CD4-positive, alpha-beta memory T cell (primary cell): Measurements from ENCODE around the gene FAM219B. TPM values are rescaled to one million over a fixed set of nuclear protein-coding genes. Genes with fewer than 3 reads are reported as not detected.
"Not testable (repeated sequence)": the region's sequence is repeated elsewhere in the genome, so short reads cannot be mapped to it uniquely, and the experiment has no call there.

Experiments used
- CTCF ChIA-PET: fragments of 350-600 bp; sonication (Branson Sonifier 250); formaldehyde crosslinking; loops from one replicate; lab custom pipeline; 2021; ENCODE audit warnings: inconsistent platforms; ENCODE audit not compliant: partially characterized antibody; lab: Charles Lee
- POLR2A ChIA-PET: fragments of 350-600 bp; sonication (Branson Sonifier 250); formaldehyde crosslinking; loops from one replicate; lab custom pipeline; 2021; ENCODE audit not compliant: partially characterized antibody; lab: Charles Lee
- DNase-seq, 5 donors: peaks; one replicate each; pipeline versions ENCODE4 v3.0.0 to v3.0.0-alpha.2; 2020 to 2022; ENCODE audit warnings: mixed read lengths in 1 of 5
- H3K27ac ChIP-seq: one replicate; pipeline ENCODE4 v1.7.0; 2013; ENCODE audit warnings: low read depth, low read length
- H3K27me3 ChIP-seq: 2 replicates; pipeline ENCODE4 v1.7.0; 2013; ENCODE audit warnings: mild to moderate bottlenecking, low read length, moderate library complexity; ENCODE audit not compliant: insufficient read depth
- H3K36me3 ChIP-seq: 2 replicates; pipeline ENCODE4 v1.7.0; 2013; ENCODE audit warnings: mild to moderate bottlenecking, low read length, moderate library complexity; ENCODE audit not compliant: insufficient read depth
- H3K4me1 ChIP-seq: 2 replicates; pipeline ENCODE4 v1.7.0; 2013; ENCODE audit warnings: mild to moderate bottlenecking, low read length, moderate library complexity; ENCODE audit not compliant: insufficient read depth
- H3K4me3 ChIP-seq, 2 donors: one replicate each; pipeline ENCODE4 v1.7.0; 2013; ENCODE audit warnings: low read length in 2 of 2, mild to moderate bottlenecking in 1 of 2
- H3K9me3 ChIP-seq, 2 donors: one replicate each; pipeline ENCODE4 v1.7.0; 2013; ENCODE audit warnings: low read length in 2 of 2, control low read depth in 1 of 2; ENCODE audit not compliant: control insufficient read depth in 1 of 2
- H3K27ac Mint-ChIP-seq, 7 donors: one replicate each; pipeline ENCODE4 v1.8.0; 2020 to 2021; ENCODE audit warnings: mixed read lengths in 7 of 7, mild to moderate bottlenecking in 6 of 7, inconsistent platforms in 3 of 7, moderate library complexity in 3 of 7
- H3K27me3 Mint-ChIP-seq, 2 donors: one replicate each; pipeline ENCODE4 v1.8.0; 2020 to 2021; ENCODE audit warnings: mixed read lengths in 2 of 2
- H3K36me3 Mint-ChIP-seq, 2 donors: one replicate each; pipeline ENCODE4 v1.8.0; 2020 to 2021; ENCODE audit warnings: mixed read lengths in 2 of 2, inconsistent platforms in 1 of 2, mild to moderate bottlenecking in 1 of 2
- H3K4me1 Mint-ChIP-seq, 4 donors: one replicate each; pipeline ENCODE4 v1.8.0; 2020 to 2021; ENCODE audit warnings: mixed read lengths in 4 of 4, mild to moderate bottlenecking in 1 of 4
- H3K4me3 Mint-ChIP-seq, 8 donors: one replicate each; pipeline ENCODE4 v1.8.0; 2020 to 2021; ENCODE audit warnings: mixed read lengths in 8 of 8, mild to moderate bottlenecking in 7 of 8, moderate library complexity in 6 of 8, inconsistent platforms in 3 of 8
- H3K9me3 Mint-ChIP-seq, 8 donors: one replicate each; pipeline ENCODE4 v1.8.0; 2020 to 2021; ENCODE audit warnings: mixed read lengths in 8 of 8, mild to moderate bottlenecking in 5 of 8, inconsistent platforms in 3 of 8, moderate library complexity in 1 of 8
- intact Hi-C: fragments of 100-400 bp; cut with micrococcal nuclease; formaldehyde crosslinking; loops from one replicate; pipeline ENCODE4 v1.15.1; 2023
- polyA plus RNA-seq, 2 donors: library from polyadenylated mRNA; unstranded; fragments of 300-500 nt; fragmentation: Illumina TruSeq; gene quantifications; one replicate each; pipeline ENCODE4 v1.2.3, GENCODE V29; 2021
- total RNA-seq, 2 experiments: library from RNA; stranded (reverse); gene quantifications; one replicate each; pipeline ENCODE4 v1.2.3, GENCODE V29; 2021

The FAM219B gene
- total and polyA plus RNA-seq, 4 experiments from 2014 or later, result 17.4 to 117 (median 63.6) TPM

DNA sequence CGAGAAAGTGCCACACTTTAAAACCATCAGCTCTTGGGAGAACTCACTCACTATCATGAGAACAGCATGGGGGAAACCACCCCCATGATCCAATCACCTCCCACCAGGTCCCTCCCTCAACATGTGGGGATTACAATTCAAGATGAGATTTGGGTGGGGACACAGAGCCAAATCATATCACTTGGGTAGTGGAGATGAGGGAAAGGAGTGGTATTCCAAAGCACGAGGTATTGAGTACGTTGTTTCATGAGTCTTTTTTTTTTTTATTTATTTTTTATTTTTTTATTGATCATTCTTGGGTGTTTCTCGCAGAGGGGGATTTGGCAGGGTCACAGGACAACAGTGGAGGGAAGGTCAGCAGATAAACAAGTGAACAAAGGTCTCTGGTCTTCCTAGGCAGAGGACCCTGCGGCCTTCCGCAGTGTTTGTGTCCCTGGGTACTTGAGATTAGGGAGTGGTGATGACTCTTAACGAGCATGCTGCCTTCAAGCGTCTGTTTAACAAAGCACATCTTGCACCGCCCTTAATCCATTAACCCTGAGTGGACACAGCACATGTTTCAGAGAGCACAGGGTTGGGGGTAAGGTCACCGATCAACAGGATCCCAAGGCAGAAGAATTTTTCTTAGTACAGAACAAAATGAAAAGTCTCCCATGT, 19.0 kb downstream of the FAM219B start:
- H3K4me3 ChIP-seq, H3K27ac ChIP-seq, H3K9me3 ChIP-seq, intact Hi-C loops, H3K27me3 Mint-ChIP-seq, H3K9me3 Mint-ChIP-seq, H3K27me3 ChIP-seq, H3K36me3 ChIP-seq, H3K27ac Mint-ChIP-seq, DNase-seq: not testable (repeated sequence)
- ChIA-PET POLR2A (interaction anchor here (1.1 to 10.7 kb wide), 2 partner anchors 14 to 16 kb away, joined by 3 to 155 read pairs; partner anchors contain the start of gene FAM219B), CTCF (interaction anchor here (0.9 to 2.9 kb wide), 2 partner anchors 14 kb away, joined by 3 to 15 read pairs; no protein-coding TSS in a partner anchor)
- Mint-ChIP-seq H3K4me1 (peaks cover 25 to 62% (median 40%) of the 10 kb centered on the region in 4 donors), H3K36me3 (peaks cover 4 to 12% of the 10 kb centered on the region in 2 donors), H3K4me3 (peak overlapping the region in 2 of 8 donors; percentile 39)
- H3K4me1 ChIP-seq, result peaks cover 51% of the 10 kb centered on the region

DNA sequence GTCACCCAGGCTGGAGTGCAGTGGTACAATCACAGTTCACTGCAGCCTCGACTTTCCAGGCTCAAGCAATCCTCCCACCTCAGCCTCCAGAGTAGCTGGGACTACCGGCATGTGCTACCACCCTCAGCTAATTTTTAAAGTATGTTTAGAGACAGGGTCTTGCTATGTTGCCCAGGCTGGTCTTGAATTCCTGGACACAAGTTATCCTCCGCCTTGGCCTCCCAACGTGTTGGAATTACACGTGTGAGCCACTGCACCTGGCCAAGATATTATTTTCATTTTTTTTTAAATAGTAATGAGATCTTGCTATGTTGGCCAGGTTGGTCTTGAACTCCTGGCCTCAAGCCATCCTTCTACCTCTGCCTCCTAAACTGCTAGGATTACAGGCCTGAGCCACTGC, 21.2 kb downstream of the FAM219B start:
- no peak for DNase-seq
- CTCF ChIA-PET, result interaction anchor here (2.9 kb wide), 1 partner anchor 16 kb away, joined by 10 read pairs; no protein-coding TSS in a partner anchor
- no peaks in the 10 kb centered on the region for H3K36me3 ChIP-seq
- Mint-ChIP-seq H3K4me1 (peaks cover 19 to 44% (median 28%) of the 10 kb centered on the region in 4 donors), H3K36me3 (peaks cover 0 to 5% of the 10 kb centered on the region in 2 donors), H3K9me3 (no peaks in the 10 kb centered on the region), H3K27me3 (no peaks in the 10 kb centered on the region), H3K27ac (no peak overlapping the region), H3K4me3 (no peak overlapping the region)
- H3K27me3 ChIP-seq, result no peaks in the 10 kb centered on the region
- intact Hi-C loops, result no loop called here
- peaks cover 32% of the 10 kb centered on the region for H3K4me1 ChIP-seq
- POLR2A ChIA-PET, result no interaction called here
- H3K4me3 ChIP-seq, result no peak overlapping the region
- H3K27ac ChIP-seq, result no peak overlapping the region
- H3K9me3 ChIP-seq, result no peaks in the 10 kb centered on the region

- Histone ChIP-seq H3K27me3 (no peaks in the 10 kb centered on the region), H3K4me3 (no peak overlapping the region), H3K4me1 (peaks cover 27% of the 10 kb centered on the region), H3K27ac (no peak overlapping the region), H3K9me3 (no peaks in the 10 kb centered on the region), H3K36me3 (no peaks in the 10 kb centered on the region)
- DNase-seq, result no peak
- peak overlapping the region in 1 of 7 donors; percentile 72 for H3K27ac Mint-ChIP-seq
- intact Hi-C loops, result no loop called here
- H3K4me1 Mint-ChIP-seq, result peaks cover 12 to 36% (median 20%) of the 10 kb centered on the region in 4 donors
- ChIA-PET POLR2A (interaction anchor here (0.8 to 3.8 kb wide), 6 partner anchors 9 to 53 kb away, joined by 3 to 22 read pairs (median 8); partner anchors contain the start of genes COX5A and SCAMP2), CTCF (interaction anchor here (1.0 to 2.9 kb wide), 9 partner anchors 9 to 253 kb away, joined by 3 to 37 read pairs (median 4); no protein-coding TSS in a partner anchor)
- no peaks in the 10 kb centered on the region for H3K9me3 Mint-ChIP-seq
- H3K36me3 Mint-ChIP-seq, result peaks cover 0 to under 1% of the 10 kb centered on the region in 2 donors
- H3K4me3 Mint-ChIP-seq, result peak overlapping the region in 2 of 8 donors; percentile 17 to 39
- H3K27me3 Mint-ChIP-seq, result no peaks in the 10 kb centered on the region
These were observed 22.0 kb downstream of the FAM219B start for GRCh38 chr15:74884428-74885223.

DNA sequence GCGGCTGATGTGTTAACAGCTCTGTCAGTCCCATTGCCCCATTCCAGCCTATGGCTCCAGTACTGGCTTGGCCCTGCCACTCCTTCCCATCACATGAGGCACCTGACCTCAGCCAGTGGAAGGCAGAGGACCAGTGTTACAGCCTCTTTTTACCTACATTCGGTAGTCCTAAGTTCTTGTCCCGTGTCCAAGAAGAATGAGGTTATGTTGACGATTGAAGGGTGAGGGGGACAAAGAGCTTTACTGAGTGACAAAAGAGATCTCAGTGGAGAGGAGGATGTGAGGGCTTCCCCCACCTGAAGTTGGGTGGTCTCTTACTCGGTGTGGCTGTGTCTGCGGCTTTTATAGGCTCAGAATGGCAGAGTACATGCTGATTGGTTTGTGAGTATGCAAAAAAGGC, 24.1 kb downstream of the FAM219B start:
- H3K27me3 ChIP-seq, result no peaks in the 10 kb centered on the region
- no peak overlapping the region for H3K27ac ChIP-seq
- Mint-ChIP-seq H3K4me1 (peaks cover 6 to 26% (median 13%) of the 10 kb centered on the region in 4 donors), H3K36me3 (no peaks in the 10 kb centered on the region), H3K4me3 (no peak overlapping the region), H3K27me3 (no peaks in the 10 kb centered on the region), H3K9me3 (no peaks in the 10 kb centered on the region), H3K27ac (peak overlapping the region in 1 of 7 donors; percentile 77)
- no peaks in the 10 kb centered on the region for H3K36me3 ChIP-seq
- POLR2A ChIA-PET, result interaction anchor here (2.3 to 3.8 kb wide), 2 partner anchors 12 to 19 kb away, joined by 15 to 22 read pairs; no protein-coding TSS in a partner anchor
- DNase-seq, result no peak
- intact Hi-C loops, result no loop called here
- peaks cover 16% of the 10 kb centered on the region for H3K4me1 ChIP-seq
- CTCF ChIA-PET, result interaction anchor here (2.9 kb wide), 2 partner anchors 13 to 20 kb away, joined by 10 to 37 read pairs; no protein-coding TSS in a partner anchor
- H3K9me3 ChIP-seq, result no peaks in the 10 kb centered on the region
- H3K4me3 ChIP-seq, result no peak overlapping the region

DNA sequence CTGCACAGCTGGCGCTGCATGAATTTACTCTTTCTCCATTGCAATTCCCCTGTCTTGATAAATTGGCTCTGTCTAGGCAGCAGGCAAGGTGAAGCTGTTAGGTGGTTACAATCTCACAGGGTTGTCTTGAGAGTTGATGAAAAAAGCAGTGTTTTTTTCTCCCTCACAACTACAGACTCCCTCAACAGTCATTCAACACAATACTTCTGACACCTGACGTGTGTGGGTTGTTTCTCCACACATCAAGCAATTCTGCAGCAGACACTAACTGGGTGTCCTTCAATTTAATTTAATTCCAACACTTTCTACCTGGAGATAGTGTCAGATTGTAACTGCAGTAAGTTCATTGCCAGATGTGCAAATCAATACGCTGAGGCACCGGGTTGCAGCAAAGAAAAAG, 28.4 kb downstream of the FAM219B start:
- H3K4me3 ChIP-seq, result no peak overlapping the region
- no peaks in the 10 kb centered on the region for H3K9me3 ChIP-seq
- Mint-ChIP-seq H3K27me3 (no peaks in the 10 kb centered on the region), H3K4me3 (no peak overlapping the region), H3K4me1 (peaks cover 5 to 17% (median 8%) of the 10 kb centered on the region in 4 donors), H3K27ac (peak overlapping the region in 2 of 7 donors; percentile 20 to 30), H3K9me3 (no peaks in the 10 kb centered on the region), H3K36me3 (peaks cover 0 to 3% of the 10 kb centered on the region in 2 donors)
- no peaks in the 10 kb centered on the region for H3K36me3 ChIP-seq
- CTCF ChIA-PET, result interaction anchor here (0.8 to 1.3 kb wide), 2 partner anchors 34 to 57 kb away, joined by 3 read pairs; no protein-coding TSS in a partner anchor
- H3K27ac ChIP-seq, result no peak overlapping the region
- no peak for DNase-seq
- intact Hi-C loops, result no loop called here
- H3K4me1 ChIP-seq, result peaks cover 9% of the 10 kb centered on the region
- no peaks in the 10 kb centered on the region for H3K27me3 ChIP-seq
- POLR2A ChIA-PET, result no interaction called here

DNA sequence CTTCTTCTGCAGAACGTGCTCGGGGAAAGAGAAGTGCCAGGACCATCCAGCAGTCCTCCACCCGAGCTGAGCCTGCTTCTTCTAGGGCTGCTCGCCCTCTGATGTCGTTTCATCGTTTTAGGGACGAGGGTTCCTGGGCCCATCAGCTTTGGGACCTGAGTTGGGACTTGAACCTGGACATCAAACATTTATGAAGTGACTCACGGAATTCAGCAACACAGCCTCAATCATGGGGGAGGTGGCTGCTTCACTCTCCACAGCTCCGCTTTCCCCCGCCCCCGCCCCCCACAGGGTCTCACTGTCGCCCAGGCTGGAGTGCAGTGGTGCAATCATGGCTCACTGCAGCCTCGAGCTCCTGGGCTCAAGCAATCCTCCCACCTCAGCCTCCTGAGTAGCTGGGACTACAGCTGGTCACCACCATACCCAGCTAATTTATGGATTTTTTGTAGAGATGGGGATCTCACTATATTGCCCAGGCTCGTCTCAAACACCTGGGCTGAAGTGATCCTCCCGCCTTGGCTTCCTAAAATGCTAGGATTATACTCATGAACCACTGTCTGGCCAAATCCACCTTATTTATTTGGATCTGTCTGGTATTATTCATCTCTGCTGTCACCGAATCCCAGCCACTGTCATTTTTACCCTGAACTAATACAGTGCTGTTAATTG, 32.8 kb downstream of the FAM219B start:
- peak in 1 of 5 donors; percentile 46 for DNase-seq
- Histone ChIP-seq H3K36me3 (no peaks in the 10 kb centered on the region), H3K4me1 (peaks cover 46% of the 10 kb centered on the region), H3K27me3 (no peaks in the 10 kb centered on the region), H3K9me3 (no peaks in the 10 kb centered on the region), H3K4me3 (peak overlapping the region; percentile 52 to 76), H3K27ac (peak overlapping the region; percentile 93)
- Mint-ChIP-seq H3K4me1 (peaks cover 28 to 50% (median 37%) of the 10 kb centered on the region in 4 donors), H3K27me3 (no peaks in the 10 kb centered on the region), H3K9me3 (peaks cover 0 to 2% (median 0%) of the 10 kb centered on the region in 8 donors), H3K36me3 (peaks cover 6 to 25% of the 10 kb centered on the region in 2 donors), H3K4me3 (peak overlapping the region; percentile 94 to 100 (median 99)), H3K27ac (peak overlapping the region; percentile 93 to 99 (median 97))
- ChIA-PET POLR2A (interaction anchor here (1.1 to 5.5 kb wide), 11 partner anchors 9 to 64 kb away, joined by 3 to 50 read pairs (median 7); partner anchors contain the start of genes COX5A, FAM219B, MPI and ULK3), CTCF (interaction anchor here (1.3 to 5.5 kb wide), 3 partner anchors 10 to 31 kb away, joined by 4 to 62 read pairs (median 7); partner anchors contain the start of gene ULK3)
- intact Hi-C loops, result loop anchor here (1.0 kb wide), 5 partner anchors 15 to 64 kb away; partner anchors contain the start of genes COX5A and FAM219B
